H7 (cell line): Measurements from ENCODE around the gene RESP18. TPM values are rescaled to one million over a fixed set of nuclear protein-coding genes. Genes with fewer than 3 reads are reported as not detected.

ENCODE experiments used
- DNase-seq: peaks from one replicate; pipeline ENCODE4 v3.0.0; 2012
- H3K27me3 ChIP-seq: 2 replicates; pipeline ENCODE4 v1.6.0; 2011; ENCODE audit warnings: mild to moderate bottlenecking, low read length; ENCODE audit not compliant: control insufficient read depth, insufficient read depth
- H3K36me3 ChIP-seq: replicated peaks from 2 replicates; pipeline ENCODE4 v1.5.1; 2011; ENCODE audit warnings: low read length; ENCODE audit not compliant: control insufficient read depth, insufficient read depth
- H3K4me3 ChIP-seq: 2 replicates; pipeline ENCODE4 v1.5.1; 2011; ENCODE audit warnings: low read depth, mild to moderate bottlenecking, control low read depth, low read length, moderate library complexity; ENCODE audit not compliant: insufficient read depth
- total RNA-seq: library from RNA; depleted of rRNA; stranded (reverse); fragments of >200 nt; shearing (Covaris generic); gene quantifications from 2 replicates; pipeline ENCODE4 v1.2.3, GENCODE V29; 2014; rRNA removed

Gene RESP18
- total RNA-seq: not detected in 2 replicates

- H3K27me3 ChIP-seq: peaks cover 50% of the 10 kb centered on the region
- no peaks in the 10 kb centered on the region for H3K36me3 ChIP-seq
- H3K4me3 ChIP-seq: peak within 1 kb of the TSS; percentile 22; the same call in 1 of the 2 replicates
- DNase-seq: peak; percentile 85
These were observed at the start of gene RESP18 for GRCh38 chr2:219332542-219332941. TSS of gene RESP18 (minus strand) at chr2:219332744.

- no peak for DNase-seq
- no peak overlapping the region for H3K4me3 ChIP-seq
- H3K27me3 ChIP-seq: no peaks in the 10 kb centered on the region
- H3K36me3 ChIP-seq: peaks cover 34% of the 10 kb centered on the region
These were observed 48.9 kb upstream of the RESP18 start for GRCh38 chr2:219381448-219381847.

GRCh38 chr2:219380926-219381325 lies 48.4 kb upstream of the RESP18 start:
- H3K27me3 ChIP-seq: no peaks in the 10 kb centered on the region
- DNase-seq: no peak

GRCh38 chr2:219378163-219378851 lies 45.8 kb upstream of the RESP18 start:
- Histone ChIP-seq H3K4me3 (no peak overlapping the region), H3K27me3 (no peaks in the 10 kb centered on the region), H3K36me3 (peaks cover 19% of the 10 kb centered on the region)
- DNase-seq: no peak

More at GRCh38 chr2:219380926-219381325, 48.4 kb upstream of the RESP18 start:
- Histone ChIP-seq H3K36me3 (peaks cover 31% of the 10 kb centered on the region), H3K4me3 (no peak overlapping the region)

GRCh38 chr2:219369447-219369861 lies 36.9 kb upstream of the RESP18 start:
- no peak for DNase-seq
- Histone ChIP-seq H3K27me3 (no peaks in the 10 kb centered on the region), H3K36me3 (peaks cover 1% of the 10 kb centered on the region; the same call in 1 of the 2 replicates), H3K4me3 (no peak overlapping the region)

- no peak overlapping the region for H3K4me3 ChIP-seq
- no peak for DNase-seq
- H3K27me3 ChIP-seq: no peaks in the 10 kb centered on the region
- no peaks in the 10 kb centered on the region for H3K36me3 ChIP-seq
These were observed 36.2 kb upstream of the RESP18 start for GRCh38 chr2:219368690-219369191.

GRCh38 chr2:219362524-219363164 lies 30.1 kb upstream of the RESP18 start:
- DNase-seq: no peak
- Histone ChIP-seq H3K36me3 (no peaks in the 10 kb centered on the region), H3K27me3 (peaks cover 28% of the 10 kb centered on the region), H3K4me3 (no peak overlapping the region)

- Histone ChIP-seq H3K36me3 (no peaks in the 10 kb centered on the region), H3K4me3 (no peak overlapping the region), H3K27me3 (peaks cover 32% of the 10 kb centered on the region)
- DNase-seq: no peak
These were observed 29.5 kb upstream of the RESP18 start for GRCh38 chr2:219362072-219362471.

- peak overlapping the region; percentile 40 for H3K4me3 ChIP-seq
- peak; percentile 85 for DNase-seq
- no peaks in the 10 kb centered on the region for H3K36me3 ChIP-seq
- peaks cover 44% of the 10 kb centered on the region for H3K27me3 ChIP-seq
These were observed 25.9 kb upstream of the RESP18 start for GRCh38 chr2:219358170-219359075.

- DNase-seq: no peak
- Histone ChIP-seq H3K27me3 (peaks cover 44% of the 10 kb centered on the region), H3K36me3 (no peaks in the 10 kb centered on the region), H3K4me3 (no peak overlapping the region)
These were observed 24.3 kb upstream of the RESP18 start for GRCh38 chr2:219356834-219357233.

GRCh38 chr2:219354582-219354981 lies 22.0 kb upstream of the RESP18 start:
- no peak overlapping the region for H3K4me3 ChIP-seq
- no peaks in the 10 kb centered on the region for H3K36me3 ChIP-seq
- peaks cover 35% of the 10 kb centered on the region for H3K27me3 ChIP-seq
- no peak for DNase-seq

- DNase-seq: no peak
- peaks cover 21% of the 10 kb centered on the region for H3K27me3 ChIP-seq
These were observed 20.6 kb upstream of the RESP18 start for GRCh38 chr2:219353129-219353528.

GRCh38 chr2:219352448-219353023 lies 20.0 kb upstream of the RESP18 start:
- DNase-seq: peak; percentile 84
- Histone ChIP-seq H3K36me3 (no peaks in the 10 kb centered on the region), H3K27me3 (peaks cover 15% of the 10 kb centered on the region), H3K4me3 (no peak overlapping the region)

More at GRCh38 chr2:219353129-219353528, 20.6 kb upstream of the RESP18 start:
- no peak overlapping the region for H3K4me3 ChIP-seq
- H3K36me3 ChIP-seq: no peaks in the 10 kb centered on the region

- Histone ChIP-seq H3K27me3 (peaks cover 7% of the 10 kb centered on the region), H3K4me3 (no peak overlapping the region), H3K36me3 (no peaks in the 10 kb centered on the region)
- DNase-seq: peak; percentile 50
These were observed 18.2 kb upstream of the RESP18 start for GRCh38 chr2:219350710-219351221.
